ENCODE data around the gene HIVEP1.

Gene HIVEP1

DNA sequence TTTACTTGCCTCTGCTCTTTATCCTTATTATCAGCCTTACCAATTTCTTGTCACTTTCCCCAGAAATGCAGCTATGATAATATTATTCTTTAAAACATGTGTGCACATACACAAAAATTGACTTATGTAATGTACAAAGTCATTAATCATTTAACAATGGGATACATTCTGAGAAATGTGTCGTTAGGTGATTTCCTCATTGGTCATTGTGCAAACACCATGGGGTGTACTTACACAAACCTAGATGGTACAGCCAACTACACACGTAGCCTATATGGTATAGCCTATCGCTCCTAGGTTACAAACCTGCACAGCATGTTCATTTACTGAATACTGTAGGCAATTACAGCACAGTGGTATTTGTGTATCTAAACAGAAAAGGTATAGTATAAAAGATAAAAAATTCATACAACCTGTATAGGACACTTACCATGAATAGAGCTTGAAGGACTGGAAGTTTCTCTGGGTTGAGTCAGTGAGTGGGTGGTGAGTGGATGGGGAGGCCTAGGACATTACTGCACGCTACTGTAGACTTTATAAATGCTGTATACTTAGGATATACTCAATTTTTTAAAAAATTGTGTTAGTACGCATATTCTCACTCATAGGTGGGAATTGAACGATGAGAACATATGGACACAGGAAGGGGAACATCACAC is 56.9 kb downstream of the HIVEP1 start:
- no peak for DNase-seq (ENCODE audit: low read depth, low spot score)
- no peak overlapping the region for H3K4me3 ChIP-seq
- no peaks in the 10 kb centered on the region for H3K36me3 ChIP-seq (ENCODE audit: insufficient read depth, low read length)
- no peaks in the 10 kb centered on the region for H3K9me3 ChIP-seq (ENCODE audit: low read depth, low read length)
- no peak overlapping the region for H3K9ac ChIP-seq (ENCODE audit: insufficient read length)
- TF ChIP-seq POLR2AphosphoS5 (IDR thresholded peaks at IDR 0.05; ENCODE audit: borderline replicate concordance, low read depth, low read length) (no peak), EZH2 (IDR thresholded peaks at IDR 0.05) (no peak), FOXP2 (optimal IDR thresholded peaks at IDR 0.05; ENCODE audit: control extremely low read depth, extremely low read length, insufficient read depth) (no peak)
- no peak overlapping the region for H3K27ac ChIP-seq

DNA sequence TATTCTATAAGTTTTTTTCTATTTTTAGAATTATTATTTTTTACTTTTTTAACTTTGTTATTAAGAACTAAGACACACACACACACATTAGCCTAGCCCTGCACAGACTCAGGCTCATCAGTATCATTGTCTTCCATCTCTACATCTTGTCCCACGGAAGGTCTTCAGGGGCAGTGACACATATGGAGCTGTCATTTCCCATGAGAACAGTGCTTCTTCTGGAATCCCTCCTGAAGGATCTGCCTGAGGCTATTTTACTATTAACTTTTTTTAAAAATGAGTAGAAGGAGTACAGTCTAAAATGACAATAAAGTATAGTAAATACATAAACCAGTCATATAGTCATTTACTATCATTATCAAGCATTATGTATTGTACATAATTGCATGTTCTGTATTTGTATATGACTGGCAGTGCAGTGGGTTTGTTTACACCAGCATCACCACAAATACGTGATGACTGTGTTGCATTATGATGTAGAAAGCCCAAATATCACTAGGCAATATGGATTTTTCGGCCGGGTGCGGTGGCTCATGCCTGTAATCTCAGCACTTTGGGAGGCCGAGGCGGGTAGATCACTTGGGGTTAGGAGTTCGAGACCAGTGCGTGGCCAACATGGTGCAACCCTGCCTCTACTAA is 57.9 kb downstream of the HIVEP1 start:
- Histone ChIP-seq H3K4me3 (no peak overlapping the region), H3K27ac (no peak overlapping the region), H3K36me3 (ENCODE audit: insufficient read depth, low read length) (no peaks in the 10 kb centered on the region), H3K9ac (ENCODE audit: insufficient read length) (no peak overlapping the region), H3K9me3 (ENCODE audit: low read depth, low read length) (no peaks in the 10 kb centered on the region)
- TF ChIP-seq POLR2AphosphoS5 (IDR thresholded peaks at IDR 0.05; ENCODE audit: borderline replicate concordance, low read depth, low read length), result no peak
- no peak for TF ChIP-seq EZH2 (IDR thresholded peaks at IDR 0.05)
- no peak for TF ChIP-seq FOXP2 (optimal IDR thresholded peaks at IDR 0.05; ENCODE audit: control extremely low read depth, extremely low read length, insufficient read depth)
- DNase-seq (ENCODE audit: low read depth, low spot score), result no peak

DNA sequence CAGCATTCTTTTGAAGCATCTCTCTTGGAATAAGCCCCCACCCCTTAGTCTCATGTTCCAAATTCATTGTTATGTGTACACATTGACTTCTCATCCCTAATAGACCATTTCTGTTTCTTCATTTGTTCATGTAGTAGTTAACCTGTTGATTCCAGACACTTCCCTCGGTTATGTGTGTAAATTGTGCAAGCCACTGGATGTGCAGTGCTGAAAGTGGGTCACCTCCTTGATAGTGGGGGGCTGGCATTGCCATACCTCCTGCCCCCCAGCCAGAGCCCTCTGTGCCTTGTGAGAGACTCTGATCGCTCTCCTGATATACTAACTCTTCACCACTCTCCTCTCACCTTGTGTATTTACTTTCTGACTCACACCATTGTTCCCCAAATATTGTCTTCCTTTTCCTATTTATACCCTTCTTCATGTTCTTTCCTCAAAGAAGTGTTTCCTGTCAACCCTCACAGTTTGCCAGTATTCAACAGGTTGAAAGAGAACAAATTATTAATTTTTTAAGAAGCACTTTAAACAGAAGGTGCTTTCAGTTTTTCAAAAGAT is 59.0 kb downstream of the HIVEP1 start:
- TF ChIP-seq EZH2 (IDR thresholded peaks at IDR 0.05), result no peak
- no peak for TF ChIP-seq POLR2AphosphoS5 (IDR thresholded peaks at IDR 0.05; ENCODE audit: borderline replicate concordance, low read depth, low read length)
- no peak for TF ChIP-seq FOXP2 (optimal IDR thresholded peaks at IDR 0.05; ENCODE audit: control extremely low read depth, extremely low read length, insufficient read depth)
- H3K27ac ChIP-seq, result no peak overlapping the region
- H3K9ac ChIP-seq (ENCODE audit: insufficient read length), result no peak overlapping the region
- DNase-seq (ENCODE audit: low read depth, low spot score), result no peak
- H3K4me3 ChIP-seq, result no peak overlapping the region
- no peaks in the 10 kb centered on the region for H3K9me3 ChIP-seq (ENCODE audit: low read depth, low read length)
- H3K36me3 ChIP-seq (ENCODE audit: insufficient read depth, low read length), result no peaks in the 10 kb centered on the region

DNA sequence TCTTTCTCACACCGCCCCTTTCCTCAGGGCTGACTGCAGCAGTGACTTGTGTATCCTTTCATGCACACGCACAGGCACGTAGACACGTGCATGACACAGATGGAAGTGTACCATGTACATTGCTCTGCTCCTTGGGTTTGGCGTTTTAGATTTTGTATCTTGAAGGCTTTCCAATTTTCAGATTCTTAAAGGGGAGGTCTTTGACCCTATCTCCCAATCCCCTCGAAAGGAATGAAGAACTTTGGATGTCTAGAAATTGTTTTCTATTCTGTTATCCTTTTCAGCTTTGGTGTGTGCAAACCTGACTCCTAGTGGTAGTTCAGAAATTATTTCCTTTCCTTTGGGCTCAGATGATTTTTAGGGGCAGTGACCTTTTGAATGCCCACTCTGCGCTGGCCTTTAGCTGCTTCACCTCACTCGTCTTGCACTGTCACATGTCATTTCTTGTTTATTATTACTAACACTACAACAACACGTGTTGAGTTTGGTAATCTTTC is 63.0 kb downstream of the HIVEP1 start:
- TF ChIP-seq POLR2AphosphoS5 (IDR thresholded peaks at IDR 0.05; ENCODE audit: borderline replicate concordance, low read depth, low read length), result no peak
- TF ChIP-seq EZH2 (IDR thresholded peaks at IDR 0.05), result no peak
- no peak for TF ChIP-seq FOXP2 (optimal IDR thresholded peaks at IDR 0.05; ENCODE audit: control extremely low read depth, extremely low read length, insufficient read depth)
- Histone ChIP-seq H3K36me3 (ENCODE audit: insufficient read depth, low read length) (no peaks in the 10 kb centered on the region), H3K9me3 (ENCODE audit: low read depth, low read length) (no peaks in the 10 kb centered on the region), H3K9ac (ENCODE audit: insufficient read length) (no peak overlapping the region), H3K27ac (no peak overlapping the region), H3K4me3 (no peak overlapping the region)
- DNase-seq (ENCODE audit: low read depth, low spot score), result no peak

DNA sequence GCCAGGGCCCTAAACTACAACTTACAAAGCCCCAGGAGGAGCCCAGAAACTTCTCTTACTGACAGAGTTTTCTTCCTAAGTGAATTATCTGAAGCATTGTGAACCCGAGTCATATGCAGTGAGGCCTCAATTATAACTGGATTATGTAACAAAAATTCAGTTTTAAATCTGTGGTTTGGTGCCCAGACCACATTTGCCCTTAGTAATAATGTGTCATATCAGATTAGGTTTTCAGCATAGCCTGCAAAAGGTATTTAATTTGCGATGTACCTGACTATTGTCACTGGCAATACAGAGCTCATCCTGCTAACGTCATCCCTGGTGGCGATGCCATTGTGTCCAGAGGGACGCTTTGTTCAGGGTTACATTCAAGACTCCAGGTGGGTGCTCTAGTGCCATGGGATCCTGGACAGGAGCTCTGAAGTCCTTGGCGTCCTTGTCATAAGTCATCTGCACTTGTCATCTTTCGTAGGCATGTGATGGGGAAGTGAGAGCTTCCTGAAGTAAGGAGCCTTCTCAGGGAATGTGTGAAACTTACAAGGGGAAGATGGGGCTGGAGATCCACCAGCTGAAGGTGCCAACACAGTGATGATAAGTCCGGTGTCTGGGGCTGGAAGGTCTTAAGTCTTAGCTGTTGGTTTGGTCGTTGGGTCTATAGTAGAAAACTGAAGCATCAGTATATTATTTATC is 65.1 kb downstream of the HIVEP1 start:
- no peaks in the 10 kb centered on the region for H3K9me3 ChIP-seq (ENCODE audit: low read depth, low read length)
- no peak for DNase-seq (ENCODE audit: low read depth, low spot score)
- no peak overlapping the region for H3K4me3 ChIP-seq
- TF ChIP-seq FOXP2 (optimal IDR thresholded peaks at IDR 0.05; ENCODE audit: control extremely low read depth, extremely low read length, insufficient read depth), result no peak
- TF ChIP-seq POLR2AphosphoS5 (IDR thresholded peaks at IDR 0.05; ENCODE audit: borderline replicate concordance, low read depth, low read length), result no peak
- no peak for TF ChIP-seq EZH2 (IDR thresholded peaks at IDR 0.05)
- H3K36me3 ChIP-seq (ENCODE audit: insufficient read depth, low read length), result no peaks in the 10 kb centered on the region
- no peak overlapping the region for H3K27ac ChIP-seq
- H3K9ac ChIP-seq (ENCODE audit: insufficient read length), result no peak overlapping the region

DNA sequence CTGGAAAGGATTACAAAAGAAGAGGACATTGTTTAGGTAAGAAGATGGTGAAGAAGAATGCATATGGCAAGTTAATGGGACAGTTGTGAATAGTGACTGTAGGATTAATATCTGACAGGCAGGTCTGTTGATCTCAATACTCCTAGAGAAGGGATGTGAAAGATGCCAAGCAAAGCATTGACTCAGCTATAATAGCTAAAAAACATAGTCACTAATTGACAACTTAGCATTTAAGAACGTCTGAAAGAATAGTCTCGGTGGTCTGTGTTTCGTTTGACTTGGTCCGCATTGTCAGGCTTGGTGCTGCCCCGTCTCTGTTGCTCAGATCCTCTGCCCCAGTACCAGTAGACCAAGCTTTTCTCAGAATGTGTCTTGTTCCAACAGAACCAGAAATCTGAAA is 65.9 kb downstream of the HIVEP1 start:
- Histone ChIP-seq H3K36me3 (ENCODE audit: insufficient read depth, low read length) (no peaks in the 10 kb centered on the region), H3K4me3 (no peak overlapping the region), H3K9me3 (ENCODE audit: low read depth, low read length) (no peaks in the 10 kb centered on the region), H3K9ac (ENCODE audit: insufficient read length) (no peak overlapping the region), H3K27ac (no peak overlapping the region)
- no peak for DNase-seq (ENCODE audit: low read depth, low spot score)
- TF ChIP-seq FOXP2 (optimal IDR thresholded peaks at IDR 0.05; ENCODE audit: control extremely low read depth, extremely low read length, insufficient read depth), result no peak
- TF ChIP-seq POLR2AphosphoS5 (IDR thresholded peaks at IDR 0.05; ENCODE audit: borderline replicate concordance, low read depth, low read length), result no peak
- no peak for TF ChIP-seq EZH2 (IDR thresholded peaks at IDR 0.05)

DNA sequence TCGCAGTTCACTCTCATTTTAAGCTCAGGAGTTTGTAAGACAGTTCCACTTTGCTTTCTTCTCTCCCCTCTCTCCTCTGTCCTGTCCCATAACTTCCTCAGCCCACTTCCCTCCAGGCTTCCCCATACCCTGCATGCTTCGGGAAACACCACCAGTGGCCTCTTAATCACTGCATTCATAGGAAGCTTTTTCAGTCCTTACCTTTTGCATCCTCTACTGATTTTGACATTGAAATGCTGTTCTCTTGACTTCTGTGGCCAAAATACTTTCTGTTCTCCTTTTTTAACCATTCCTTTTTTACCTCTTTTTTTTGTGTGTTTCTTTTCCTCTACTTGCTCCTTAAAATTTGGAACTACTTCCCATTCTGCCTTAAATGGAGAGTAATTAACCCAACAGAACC is 69.7 kb downstream of the HIVEP1 start:
- Histone ChIP-seq H3K36me3 (ENCODE audit: insufficient read depth, low read length) (no peaks in the 10 kb centered on the region), H3K9me3 (ENCODE audit: low read depth, low read length) (no peaks in the 10 kb centered on the region), H3K9ac (ENCODE audit: insufficient read length) (no peak overlapping the region), H3K27ac (no peak overlapping the region), H3K4me3 (no peak overlapping the region)
- TF ChIP-seq EZH2 (IDR thresholded peaks at IDR 0.05) (no peak), POLR2AphosphoS5 (IDR thresholded peaks at IDR 0.05; ENCODE audit: borderline replicate concordance, low read depth, low read length) (no peak), FOXP2 (optimal IDR thresholded peaks at IDR 0.05; ENCODE audit: control extremely low read depth, extremely low read length, insufficient read depth) (no peak)
- DNase-seq (ENCODE audit: low read depth, low spot score), result no peak

DNA sequence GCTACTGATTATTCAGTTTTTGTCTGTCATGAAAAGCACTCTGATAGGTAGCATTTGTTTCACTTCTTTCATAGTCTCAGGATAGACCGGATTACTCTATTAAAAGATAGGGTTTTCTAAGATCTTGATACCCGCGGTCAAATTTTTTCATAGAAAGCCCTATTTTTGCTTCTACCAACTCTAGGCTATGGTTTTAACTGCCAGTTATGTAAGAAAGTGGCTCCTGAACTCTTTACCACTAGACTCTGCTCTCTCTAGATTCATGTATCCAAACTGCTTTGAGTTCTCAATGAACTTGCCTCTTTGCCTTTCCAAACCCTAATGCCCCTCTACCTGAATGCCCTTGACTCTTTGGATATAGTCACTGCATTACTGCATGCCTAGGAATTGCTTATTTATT is 70.3 kb downstream of the HIVEP1 start:
- H3K9ac ChIP-seq (ENCODE audit: insufficient read length), result no peak overlapping the region
- DNase-seq (ENCODE audit: low read depth, low spot score), result no peak

More for the DNA sequence above, 70.3 kb downstream of the HIVEP1 start:
- H3K36me3 ChIP-seq (ENCODE audit: insufficient read depth, low read length), result no peaks in the 10 kb centered on the region
- H3K4me3 ChIP-seq, result no peak overlapping the region
- no peak overlapping the region for H3K27ac ChIP-seq
- no peaks in the 10 kb centered on the region for H3K9me3 ChIP-seq (ENCODE audit: low read depth, low read length)
- TF ChIP-seq FOXP2 (optimal IDR thresholded peaks at IDR 0.05; ENCODE audit: control extremely low read depth, extremely low read length, insufficient read depth), result no peak
- TF ChIP-seq EZH2 (IDR thresholded peaks at IDR 0.05), result no peak
- no peak for TF ChIP-seq POLR2AphosphoS5 (IDR thresholded peaks at IDR 0.05; ENCODE audit: borderline replicate concordance, low read depth, low read length)
